Astrocyte (in vitro differentiated cells and primary cell): ENCODE results near the gene GLT1D1.

Source experiments
- CTCF ChIP-seq: IDR thresholded peaks from 2 replicates; pipeline ENCODE4 v1.5.1; 2011; ENCODE audit warnings: low read depth, mild to moderate bottlenecking, inconsistent platforms, low read length, moderate library complexity; ENCODE audit not compliant: insufficient read depth
- EZH2 ChIP-seq: IDR thresholded peaks from 2 replicates; pipeline ENCODE4 v1.6.1; 2012; ENCODE audit warnings: mild to moderate bottlenecking, low read length, inconsistent platforms; ENCODE audit not compliant: insufficient read depth

- no peak for TF ChIP-seq CTCF
- TF ChIP-seq EZH2 = no peak
These were observed 115.4 kb downstream of the GLT1D1 start for GRCh38 chr12:128968668-128969067.
